NCI-H1105 treated with DMSO at 0.1 percent for 48 hours (cell line): ENCODE data around the gene CADPS.

Experiments
- DNase-seq: peaks from one replicate; lab custom pipeline; 2025; lab: John Stamatoyannopoulos, UW

The CADPS gene

DNA sequence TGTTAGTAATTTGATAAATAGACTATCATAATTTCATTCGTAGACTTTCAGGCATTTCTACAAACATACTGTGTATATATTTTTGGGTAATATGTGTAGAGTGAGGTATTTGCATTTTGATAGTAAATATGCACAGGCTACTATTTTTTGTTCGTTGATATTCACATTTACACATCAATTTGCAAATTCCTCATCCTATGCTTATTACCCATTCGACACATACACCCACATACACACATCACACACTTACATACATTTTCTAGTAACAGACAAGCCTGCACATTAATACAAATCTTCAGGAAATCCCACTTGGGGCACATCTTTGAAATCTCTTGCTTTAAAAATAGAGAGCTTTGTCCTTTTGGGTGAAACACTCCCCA is 373.9 kb downstream of the CADPS start:
- no peak for DNase-seq

- no peak for DNase-seq
Observed at GRCh38 chr3:62500556-62501288, 374.5 kb downstream of the CADPS start.

DNA sequence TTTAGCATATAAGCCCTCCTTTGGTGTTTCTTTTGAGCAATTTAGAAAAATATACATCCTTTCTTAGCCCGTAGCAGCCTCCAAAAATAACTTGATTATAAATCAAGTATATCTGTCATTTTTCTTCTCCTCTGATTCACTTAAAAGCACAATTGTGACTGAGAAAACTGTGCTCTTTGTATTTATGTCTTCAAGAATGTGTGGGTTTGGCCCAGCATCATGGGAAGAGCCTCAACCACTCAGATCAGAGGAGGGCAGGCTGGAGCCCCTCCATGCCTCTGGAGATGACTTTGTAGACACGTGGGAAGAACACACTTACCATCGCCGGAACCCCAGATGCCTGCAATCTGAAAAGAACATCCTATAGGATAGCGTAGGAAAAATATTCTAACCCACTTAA is 378.1 kb downstream of the CADPS start:
- DNase-seq: no peak

DNA sequence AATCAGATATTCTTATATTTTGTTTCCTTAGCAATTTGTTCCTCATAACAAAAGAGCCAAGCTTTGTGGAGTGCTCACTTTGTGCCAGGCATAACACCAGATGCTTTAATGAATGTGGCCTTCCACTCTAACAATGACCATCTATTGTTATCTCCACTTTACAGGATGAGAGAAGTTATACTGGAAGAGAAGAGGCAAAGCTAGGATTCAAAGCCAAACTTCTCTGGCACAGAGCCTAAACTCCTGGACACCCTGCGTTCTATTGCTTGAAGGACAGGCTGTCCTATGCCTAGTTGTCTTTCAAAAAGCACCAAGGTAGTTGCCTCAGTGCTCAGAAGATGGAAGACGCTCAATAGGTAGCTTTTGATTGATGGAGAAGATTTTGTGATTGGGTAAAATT is 378.7 kb downstream of the CADPS start:
- DNase-seq: no peak

DNA sequence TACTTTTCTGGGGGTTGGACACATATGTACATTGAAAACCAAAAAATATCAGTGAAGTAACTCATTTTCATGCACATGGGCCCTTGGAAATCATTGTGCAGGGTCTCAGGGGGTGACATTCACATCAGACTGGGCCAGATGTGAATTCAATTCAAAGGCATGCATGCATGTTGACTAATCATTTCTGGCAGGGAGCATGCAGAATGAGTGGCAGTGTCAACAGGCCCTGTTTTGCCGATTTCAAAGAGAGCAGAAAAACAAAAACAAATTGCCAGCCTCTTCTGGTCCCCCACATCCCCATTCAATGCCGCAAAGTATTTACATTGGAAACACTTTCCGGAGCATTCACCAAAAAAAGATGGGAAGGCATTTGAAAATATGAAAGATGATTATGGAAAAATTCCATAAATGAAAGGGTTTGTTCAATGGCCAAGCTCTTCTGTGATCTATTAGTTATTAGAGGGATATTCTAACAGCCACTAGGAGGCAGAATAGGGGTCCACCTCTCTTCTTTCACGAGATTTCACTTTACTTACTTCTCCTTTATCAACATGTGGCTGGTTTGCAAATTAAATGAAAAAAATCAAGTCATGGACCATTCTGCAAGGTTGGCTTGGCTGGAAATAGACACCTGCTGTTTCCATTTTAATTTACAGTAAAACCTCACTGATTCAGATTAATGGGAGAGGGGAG is 382.0 kb downstream of the CADPS start:
- no peak for DNase-seq

DNA sequence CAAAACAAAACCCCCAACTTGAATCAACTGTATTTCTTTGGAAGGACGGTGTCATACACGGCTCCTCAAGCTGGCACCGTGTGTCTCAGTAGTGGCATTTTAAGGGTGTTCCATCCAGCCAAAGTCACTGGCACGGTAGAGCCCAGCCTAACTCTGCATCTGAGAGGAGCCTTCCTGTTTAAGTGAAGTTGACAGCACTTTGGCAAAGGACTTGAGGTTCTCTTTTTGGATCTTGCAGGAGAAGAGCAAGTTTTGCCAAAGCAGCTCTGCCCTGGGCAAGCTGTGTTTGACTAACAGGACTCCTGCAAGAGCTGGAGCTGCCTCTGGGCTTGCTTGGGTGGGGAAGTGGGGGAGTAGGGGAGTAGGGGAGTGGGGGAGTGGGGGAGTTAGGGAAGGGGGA is 392.3 kb downstream of the CADPS start:
- no peak for DNase-seq

DNA sequence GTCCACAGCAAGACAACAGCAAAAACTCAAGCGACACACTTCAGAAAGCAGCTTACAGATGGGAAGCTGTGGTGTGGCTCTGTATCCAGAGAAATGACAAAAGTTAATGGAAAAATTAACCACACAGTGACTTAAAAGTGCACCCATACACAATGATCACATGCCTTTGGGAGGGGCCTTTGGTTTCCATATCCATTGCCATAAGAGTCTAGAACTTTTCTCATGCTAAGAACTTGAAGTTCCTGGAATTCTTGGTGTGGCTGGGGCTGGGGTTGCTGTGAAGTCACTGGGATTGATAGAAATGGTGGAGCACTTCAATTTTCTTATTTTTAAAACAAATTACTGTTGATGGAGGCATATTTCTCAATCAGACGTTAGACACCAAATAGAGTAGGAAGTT is 393.3 kb downstream of the CADPS start:
- no peak for DNase-seq

DNA sequence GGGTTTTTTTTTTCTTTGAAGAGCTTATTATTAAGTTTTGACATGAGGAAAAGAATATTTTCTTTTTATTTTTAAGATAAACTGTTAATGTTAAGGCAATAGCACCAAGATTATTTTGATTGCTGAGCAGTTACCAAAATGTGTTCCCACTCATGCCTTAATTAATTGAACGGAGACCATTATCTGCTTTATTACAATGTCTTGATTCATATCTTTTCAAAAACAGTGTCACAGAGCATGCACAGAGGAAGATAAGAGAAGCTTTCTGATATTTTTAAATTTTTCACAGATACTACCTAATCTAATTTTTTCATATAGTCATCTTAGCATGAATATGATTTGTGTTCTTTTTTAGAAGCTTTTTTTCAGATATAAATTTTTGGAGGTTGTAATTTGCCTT is 395.2 kb downstream of the CADPS start:
- DNase-seq: no peak

DNA sequence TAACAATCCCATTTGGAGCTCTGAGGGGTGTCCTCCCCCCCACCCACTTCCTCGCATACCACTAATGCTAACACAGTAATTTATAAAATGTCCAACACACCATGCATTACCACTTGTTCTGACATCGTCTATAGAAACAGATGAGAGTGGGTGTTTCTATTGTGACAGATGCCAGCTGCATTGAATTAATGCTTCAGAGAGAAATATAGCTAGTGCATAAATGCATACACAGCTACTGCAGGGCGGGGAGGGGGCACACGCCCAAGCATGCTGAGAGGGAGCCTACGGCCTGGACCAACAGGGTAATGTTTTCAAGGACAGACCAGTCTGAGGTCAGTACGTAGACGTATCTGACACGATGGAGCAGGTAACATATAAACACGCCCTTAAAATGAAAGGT is 395.9 kb downstream of the CADPS start:
- no peak for DNase-seq

DNA sequence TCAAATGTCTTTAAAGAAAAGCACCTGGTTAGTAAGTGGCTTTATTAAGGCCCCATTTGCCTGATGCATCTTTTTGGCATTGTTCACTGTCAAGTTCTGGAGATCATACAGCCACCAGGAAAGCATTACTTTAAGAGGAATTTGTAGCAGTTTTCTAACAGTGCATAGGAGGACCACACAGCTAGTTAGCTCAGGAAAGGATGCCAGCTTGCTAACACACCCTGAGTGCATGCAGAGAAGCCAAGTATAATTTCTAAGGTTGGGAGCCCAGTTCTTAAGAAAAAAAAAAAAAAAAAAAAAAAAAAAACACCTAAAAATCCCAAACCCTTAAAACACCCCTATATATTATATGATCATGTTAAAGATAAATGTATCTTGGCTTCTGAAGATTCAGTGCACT is 399.9 kb downstream of the CADPS start:
- no peak for DNase-seq

GRCh38 chr3:62467966-62468722 is 407.1 kb downstream of the CADPS start:
- no peak for DNase-seq

DNA sequence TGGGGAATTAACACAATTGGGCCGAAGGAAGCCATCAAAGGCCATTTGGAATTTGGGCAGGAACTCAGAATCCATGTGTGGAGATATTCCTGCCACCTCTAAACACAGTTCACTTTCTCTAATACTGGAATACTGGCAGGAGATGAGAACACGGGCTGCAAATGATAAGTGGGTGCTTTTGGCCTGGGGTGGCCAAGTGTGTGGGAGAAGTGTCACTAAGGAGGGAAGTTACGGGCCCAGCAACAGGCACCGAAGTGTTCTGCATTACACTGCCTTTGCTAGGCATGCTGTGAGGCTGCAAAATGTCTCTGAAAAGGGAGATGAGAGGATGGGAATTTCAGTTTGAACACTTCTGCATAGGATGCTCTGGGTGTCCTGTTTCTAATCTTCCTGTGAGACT is 412.4 kb downstream of the CADPS start:
- DNase-seq: no peak

DNA sequence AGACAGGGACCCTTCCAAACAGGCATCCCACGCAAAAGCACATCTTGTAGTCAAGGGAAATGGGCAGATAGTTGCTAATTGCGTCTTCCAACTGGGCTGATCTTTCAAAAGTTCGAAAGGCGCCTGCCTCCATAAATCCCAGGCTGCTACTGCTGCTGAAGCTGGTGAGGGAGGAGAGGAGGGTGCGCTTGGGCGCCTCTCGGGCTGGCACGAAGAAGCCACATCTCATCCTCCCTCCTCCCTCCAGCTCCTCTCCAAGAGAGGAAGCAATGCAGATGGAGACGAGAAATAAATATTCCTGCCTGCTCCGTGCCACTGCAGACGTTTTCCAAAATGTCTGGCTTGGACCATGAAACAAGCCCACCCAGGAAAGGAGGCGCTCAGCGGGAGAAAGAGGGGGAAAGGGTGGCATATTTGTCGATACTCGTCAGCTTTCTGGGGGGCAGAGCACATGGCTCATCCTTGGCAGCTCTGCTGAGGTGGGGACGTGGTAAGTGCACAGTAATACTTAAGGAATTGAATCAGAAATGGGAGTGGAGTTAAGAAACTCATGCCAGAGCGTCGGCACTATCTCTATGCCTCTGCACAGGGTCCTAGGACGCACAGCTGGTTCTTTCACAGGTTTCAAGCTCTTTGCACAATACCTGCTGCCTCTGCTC is 413.0 kb downstream of the CADPS start:
- DNase-seq: no peak

DNA sequence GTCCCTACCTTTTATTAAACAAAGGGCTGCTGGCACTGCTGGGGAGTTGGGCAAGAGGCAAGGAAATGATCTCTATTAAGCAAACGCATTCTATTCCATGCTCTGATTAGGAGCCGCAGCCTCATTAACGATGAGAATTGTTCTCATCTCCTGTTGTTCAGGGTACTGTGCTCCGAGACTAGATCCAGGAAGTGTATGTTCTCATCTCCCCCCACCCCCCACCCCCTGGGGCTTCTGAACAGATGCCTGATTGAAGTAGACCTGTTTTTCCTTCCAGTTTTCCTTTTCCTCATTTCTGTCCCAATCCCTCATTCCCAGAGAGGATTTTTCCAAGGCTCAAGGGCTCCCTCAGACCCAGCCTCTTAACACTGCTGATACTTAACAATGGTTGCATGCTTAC is 420.3 kb downstream of the CADPS start:
- no peak for DNase-seq

GRCh38 chr3:62453448-62453847 is 421.8 kb downstream of the CADPS start:
- no peak for DNase-seq

DNA sequence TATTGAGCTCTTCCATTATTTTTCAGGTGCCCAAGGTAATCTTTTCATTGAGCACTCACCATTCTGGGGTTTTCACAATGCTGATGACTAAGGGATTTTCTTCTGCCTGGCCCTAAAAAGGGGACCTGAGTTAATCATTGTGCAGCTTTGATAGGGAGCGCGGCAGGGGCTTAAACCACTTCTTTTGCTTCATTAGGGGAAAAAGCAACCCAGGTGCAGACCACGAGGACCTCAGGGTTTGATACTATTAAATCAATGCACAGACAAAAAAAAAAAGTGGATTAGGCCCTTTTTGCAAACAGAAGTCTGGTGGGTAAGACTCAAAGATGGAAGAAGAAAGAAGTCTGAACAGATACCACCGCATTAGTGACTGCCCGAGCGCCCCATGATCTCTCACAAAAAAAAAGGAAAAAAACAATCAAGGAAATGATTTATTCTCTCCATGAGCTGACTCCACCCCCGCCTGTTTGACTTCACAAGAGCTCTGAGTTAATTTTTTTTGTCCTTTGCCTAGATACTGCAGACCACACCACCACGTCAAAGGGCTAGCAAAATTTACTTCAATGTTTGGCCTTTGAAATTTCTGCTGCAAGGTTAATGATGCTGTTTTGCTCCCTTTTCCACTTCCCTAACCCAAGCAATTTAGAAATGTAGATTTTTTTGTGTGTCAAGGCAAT is 423.9 kb downstream of the CADPS start:
- DNase-seq: no peak

DNA sequence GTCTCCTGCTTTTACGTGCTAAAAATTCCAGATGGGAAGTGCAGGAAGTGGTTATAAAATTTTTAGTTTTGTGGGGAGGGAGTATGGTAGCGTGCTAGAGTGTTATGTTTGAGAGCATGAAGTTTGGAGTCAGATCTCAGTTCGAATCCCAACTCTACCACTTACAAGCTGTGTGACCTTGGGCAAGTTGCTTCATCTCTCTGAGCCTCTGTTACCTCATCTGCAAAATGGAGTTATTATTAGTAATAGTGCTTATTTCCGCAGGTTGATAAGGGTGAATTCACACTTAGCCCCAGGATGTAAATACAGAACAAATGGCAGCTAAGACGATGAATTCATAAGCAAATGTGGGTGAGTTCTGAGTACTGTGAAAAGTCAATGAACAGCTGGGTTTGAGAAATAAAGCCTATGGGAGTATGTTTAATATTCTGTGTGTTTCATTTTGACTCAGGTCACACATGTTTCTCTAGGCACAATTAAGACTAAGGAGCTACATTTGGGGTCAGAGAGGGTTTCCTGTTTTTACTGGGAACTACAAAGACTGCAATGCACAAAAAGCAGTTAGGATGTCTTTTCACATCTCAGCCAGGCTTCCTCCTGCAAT is 428.8 kb downstream of the CADPS start:
- DNase-seq: no peak

DNA sequence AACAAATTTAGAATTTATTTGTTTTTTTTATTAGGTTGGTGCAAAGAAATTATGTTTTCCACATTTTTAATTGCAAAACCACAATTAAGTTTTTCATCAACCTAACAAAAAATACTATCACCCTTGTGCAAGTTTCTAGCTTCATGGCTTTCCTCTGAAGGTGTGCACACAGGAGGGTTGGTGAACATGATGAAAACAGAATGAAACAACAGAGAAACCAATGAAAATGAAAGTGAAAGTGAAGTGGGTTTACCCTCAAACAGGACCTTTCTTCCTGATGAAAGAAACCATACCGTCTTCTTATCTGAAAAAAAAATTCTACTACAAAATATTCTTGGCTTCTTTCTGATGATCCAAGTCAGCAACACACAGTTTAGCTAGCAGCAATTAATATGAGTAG is 429.9 kb downstream of the CADPS start:
- no peak for DNase-seq

DNA sequence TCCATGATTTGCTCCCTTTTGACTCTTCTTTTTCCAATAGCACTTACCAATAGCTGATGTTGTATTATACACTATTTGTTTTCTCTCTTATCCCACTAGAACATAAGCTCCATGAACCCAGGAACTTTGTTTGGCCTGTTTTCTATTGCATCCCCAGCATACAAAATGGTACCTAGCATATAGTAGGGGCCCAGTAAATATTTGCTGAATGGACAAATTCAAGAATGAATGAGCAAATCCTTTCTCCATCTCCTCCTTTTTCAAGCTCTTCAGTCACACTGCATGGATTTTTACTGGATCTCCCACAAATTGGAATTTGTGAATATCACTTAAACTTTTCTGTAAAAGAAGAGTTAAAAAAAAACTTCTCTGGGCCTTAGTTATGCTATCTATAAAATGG is 435.2 kb downstream of the CADPS start:
- DNase-seq: no peak

DNA sequence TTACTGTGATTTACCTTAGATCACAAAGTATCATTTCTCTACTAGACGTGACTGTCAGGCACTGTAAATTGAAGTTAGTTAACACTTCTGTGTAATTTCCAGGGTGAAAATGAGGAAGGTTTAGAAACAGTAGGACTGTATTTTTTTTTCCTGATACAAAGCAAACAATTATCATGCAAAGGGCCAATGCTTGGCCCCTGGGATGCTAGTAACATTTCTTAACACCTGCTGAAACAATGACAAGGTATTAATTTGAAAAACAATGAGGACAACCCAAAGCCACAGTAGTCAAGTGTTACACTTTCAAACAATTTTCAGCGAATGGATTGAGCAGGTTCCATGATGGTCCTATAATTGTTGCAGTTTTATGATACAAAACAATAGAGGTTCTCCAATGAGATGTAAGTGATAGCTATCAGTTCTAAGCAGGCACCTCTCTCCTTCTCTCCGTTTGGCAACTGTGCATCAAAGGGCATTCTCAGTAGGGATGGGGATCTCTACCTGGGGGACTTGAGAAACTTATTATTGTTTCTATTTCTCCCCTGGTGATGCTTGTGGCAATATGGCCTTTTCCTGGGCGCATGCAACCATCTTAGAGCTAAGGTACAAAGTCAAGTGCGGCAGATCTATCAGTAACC is 435.9 kb downstream of the CADPS start:
- DNase-seq: no peak

DNA sequence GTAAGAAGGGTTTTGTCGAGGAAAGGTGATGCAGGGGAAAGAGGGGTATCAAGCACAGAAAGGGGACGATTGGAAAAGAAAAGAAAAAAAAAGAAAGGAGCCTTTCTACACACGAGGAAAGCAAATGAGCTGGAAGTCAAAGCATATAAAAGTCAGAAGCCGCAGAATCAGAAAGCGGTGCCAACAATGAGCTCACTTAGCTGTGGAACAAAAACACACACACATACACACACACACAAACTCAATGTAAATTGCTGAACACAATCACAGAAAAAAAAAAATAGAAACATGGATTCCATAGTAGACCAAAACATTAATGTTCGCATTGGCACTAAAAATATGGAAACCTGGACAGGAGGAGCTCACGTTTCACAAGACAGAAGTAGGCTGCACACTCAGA is 438.4 kb downstream of the CADPS start:
- DNase-seq: no peak
